ENCODE results near the gene SHD. TPM values are rescaled to one million over a fixed set of nuclear protein-coding genes. Genes with fewer than 3 reads are reported as not detected.
A peak's percentile ranks its signal among the peaks of the same experiment; 100 is the strongest.

The SHD gene
- total RNA-seq, 1 experiment from 2014 or later = 3.5 TPM

- Mint-ChIP-seq H3K4me3 (ENCODE audit: unreplicated experiment) (no peak overlapping the region), H3K4me1 (ENCODE audit: low read depth, unreplicated experiment) (no peaks in the 10 kb centered on the region), H3K27me3 (ENCODE audit: insufficient read depth, unreplicated experiment) (no peaks in the 10 kb centered on the region), H3K9me3 (ENCODE audit: unreplicated experiment) (peaks cover 18% of the 10 kb centered on the region), H3K36me3 (ENCODE audit: insufficient read depth, unreplicated experiment) (peaks cover 27% of the 10 kb centered on the region), H3K27ac (ENCODE audit: unreplicated experiment) (no peak overlapping the region)
- ChIA-PET CTCF (no interaction called here), POLR2A (no interaction called here)
- no peaks in the 10 kb centered on the region for H3K4me1 ChIP-seq
- H3K36me3 ChIP-seq (ENCODE audit: control insufficient read depth, insufficient read depth, low read length) = no peaks in the 10 kb centered on the region
- BruUV-seq (replicated peaks) = no TSS peak
- H3K4me3 ChIP-seq (ENCODE audit: low read depth, low read length) = no peak overlapping the region
- no peaks in the 10 kb centered on the region for H3K9me3 ChIP-seq
- intact Hi-C loops (cut with micrococcal nuclease; ENCODE audit: unreplicated experiment) = no loop called here
- H3K27me3 ChIP-seq (replicated peaks; ENCODE audit: control insufficient read depth, insufficient read depth, low read length) = no peaks in the 10 kb centered on the region
- TF ChIP-seq CTCF (IDR thresholded peaks at IDR 0.05; ENCODE audit: insufficient read depth in 1 of 2, low read depth in 1 of 2, low read length in 1 of 2, severe bottlenecking in 1 of 2, unreplicated experiment in 1 of 2) = no peak
- DNase-seq = no peak
Observed at GRCh38 chr19:4334929-4335570, 56.0 kb downstream of the SHD start.

DNA sequence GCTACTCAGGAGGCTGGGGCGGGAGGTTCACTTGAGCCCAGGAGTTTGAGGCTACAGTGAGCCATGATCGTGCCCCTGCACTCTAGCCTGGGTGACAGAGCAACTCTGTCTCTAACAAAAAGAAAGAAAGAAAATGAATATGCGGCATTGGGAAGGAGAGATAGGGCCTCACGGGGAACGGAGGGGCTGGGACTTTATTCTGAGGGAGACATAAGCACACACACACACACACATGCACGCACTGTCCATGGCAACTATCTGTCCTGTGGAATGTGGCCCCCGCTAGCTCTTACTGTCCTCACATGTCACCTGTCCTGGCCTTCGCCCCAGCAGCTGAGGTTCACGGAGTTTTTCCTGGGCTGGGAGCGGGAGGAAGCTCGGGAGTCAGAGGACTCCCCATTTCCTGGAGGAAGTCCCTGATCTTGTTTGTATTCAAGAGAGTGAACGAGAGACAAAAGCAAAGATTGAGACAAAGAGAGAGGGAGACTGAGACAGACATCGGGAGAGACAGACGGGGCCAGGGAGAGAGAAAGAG is 58.9 kb downstream of the SHD start:
- no peaks in the 10 kb centered on the region for H3K27me3 Mint-ChIP-seq (ENCODE audit: insufficient read depth, unreplicated experiment)
- POLR2A ChIA-PET = interaction anchor here (1.6 kb wide), 1 partner anchor 353 kb away, joined by 8 read pairs; the partner anchor contains the start of gene EEF2
- H3K36me3 ChIP-seq (ENCODE audit: control insufficient read depth, insufficient read depth, low read length) = no peaks in the 10 kb centered on the region
- peak overlapping the region; percentile 84 for H3K4me3 Mint-ChIP-seq (ENCODE audit: unreplicated experiment)
- TSS peak; percentile 55 for BruUV-seq (replicated peaks)
- no peaks in the 10 kb centered on the region for H3K9me3 ChIP-seq
- H3K27me3 ChIP-seq (replicated peaks; ENCODE audit: control insufficient read depth, insufficient read depth, low read length) = no peaks in the 10 kb centered on the region
- TF ChIP-seq CTCF (IDR thresholded peaks at IDR 0.05; ENCODE audit: insufficient read depth in 1 of 2, low read depth in 1 of 2, low read length in 1 of 2, severe bottlenecking in 1 of 2, unreplicated experiment in 1 of 2) = no peak
- H3K36me3 Mint-ChIP-seq (ENCODE audit: insufficient read depth, unreplicated experiment) = peaks cover 27% of the 10 kb centered on the region
- peak; percentile 67 to 81 for DNase-seq
- H3K4me1 Mint-ChIP-seq (ENCODE audit: low read depth, unreplicated experiment) = peaks cover 6% of the 10 kb centered on the region
- H3K9me3 Mint-ChIP-seq (ENCODE audit: unreplicated experiment) = peaks cover 18% of the 10 kb centered on the region
- H3K4me1 ChIP-seq = peaks cover 12% of the 10 kb centered on the region; the same call in 1 of the 2 replicates
- CTCF ChIA-PET = interaction anchor here (0.6 to 2.0 kb wide), 2 partner anchors 40 to 70 kb away, joined by 3 to 13 read pairs; no protein-coding TSS in a partner anchor
- intact Hi-C loops (cut with micrococcal nuclease; ENCODE audit: unreplicated experiment) = no loop called here
- peak overlapping the region; percentile 89 for H3K27ac Mint-ChIP-seq (ENCODE audit: unreplicated experiment)
- H3K4me3 ChIP-seq (ENCODE audit: low read depth, low read length) = peak overlapping the region; percentile 56

- H3K27ac Mint-ChIP-seq (ENCODE audit: unreplicated experiment) = peak within 1 kb of the TSS; percentile 89
- H3K27me3 ChIP-seq (replicated peaks; ENCODE audit: control insufficient read depth, insufficient read depth, low read length) = no peaks in the 10 kb centered on the region
- no peaks in the 10 kb centered on the region for H3K36me3 ChIP-seq (ENCODE audit: control insufficient read depth, insufficient read depth, low read length)
- no peaks in the 10 kb centered on the region for H3K9me3 ChIP-seq
- TF ChIP-seq CTCF (IDR thresholded peaks at IDR 0.05; ENCODE audit: insufficient read depth in 1 of 2, low read depth in 1 of 2, low read length in 1 of 2, severe bottlenecking in 1 of 2, unreplicated experiment in 1 of 2) = no peak
- peak; percentile 84 to 87 for DNase-seq
- peak within 1 kb of the TSS; percentile 56 for H3K4me3 ChIP-seq (ENCODE audit: low read depth, low read length)
- ChIA-PET CTCF (interaction anchor here (0.6 to 2.0 kb wide), 2 partner anchors 40 to 71 kb away, joined by 3 to 13 read pairs; no protein-coding TSS in a partner anchor), POLR2A (interaction anchor here (1.6 kb wide), 1 partner anchor 353 kb away, joined by 8 read pairs; the partner anchor contains the start of gene EEF2)
- peaks cover 6% of the 10 kb centered on the region for H3K4me1 Mint-ChIP-seq (ENCODE audit: low read depth, unreplicated experiment)
- BruUV-seq (replicated peaks) = TSS peak; percentile 41
- intact Hi-C loops (cut with micrococcal nuclease; ENCODE audit: unreplicated experiment) = no loop called here
- no peaks in the 10 kb centered on the region for H3K27me3 Mint-ChIP-seq (ENCODE audit: insufficient read depth, unreplicated experiment)
- H3K36me3 Mint-ChIP-seq (ENCODE audit: insufficient read depth, unreplicated experiment) = peaks cover 32% of the 10 kb centered on the region
- peak within 1 kb of the TSS; percentile 84 for H3K4me3 Mint-ChIP-seq (ENCODE audit: unreplicated experiment)
- H3K4me1 ChIP-seq = peaks cover 12% of the 10 kb centered on the region; the same call in 1 of the 2 replicates
- H3K9me3 Mint-ChIP-seq (ENCODE audit: unreplicated experiment) = peaks cover 18% of the 10 kb centered on the region
Observed at GRCh38 chr19:4338441-4339355, 59.6 kb downstream of the SHD start, which contains the start of gene STAP2. STAP2 (minus strand) TSS chr19:4338827; CDS start chr19:4338753, 74 bp downstream.
